ENCODE data around the gene FAM181A. TPM values are rescaled to one million over a fixed set of nuclear protein-coding genes. Genes with fewer than 3 reads are reported as not detected.

Gene FAM181A
- total and polyA plus RNA-seq, 12 donors = not detected

- no peaks in the 10 kb centered on the region for H3K9me3 ChIP-seq
- no peak overlapping the region for H3K4me3 ChIP-seq
- H3K4me1 ChIP-seq = peaks cover 0 to 49% (median 15%) of the 10 kb centered on the region in 9 donors
- peak overlapping the region in 7 of 10 donors; percentile 2 to 74 (median 53) for H3K27ac ChIP-seq
- peaks cover 0 to 8% (median under 1%) of the 10 kb centered on the region in 7 donors for H3K27me3 ChIP-seq
- intact Hi-C loops (cut with DNase I) = loop anchor here in 5 of 10 donors (5.0 to 10.0 kb wide), 2 partner anchors 58 to 190 kb away; no protein-coding TSS in a partner anchor
- 54 to 64% methylated on average over 16 of the region's 16 CpGs for WGBS, 2 donors
- peaks cover 0 to 75% (median 14%) of the 10 kb centered on the region in 9 donors for H3K36me3 ChIP-seq
- no peak for TF ChIP-seq CTCF (IDR thresholded peaks at IDR 0.05)
- no peak for DNase-seq
- ATAC-seq = peak in 7 of 8 donors; percentile 15 to 68 (median 52)
Observed at GRCh38 chr14:93944348-93945069, 17.4 kb downstream of the FAM181A start.

- no peaks in the 10 kb centered on the region for H3K9me3 ChIP-seq
- no peak for TF ChIP-seq CTCF (IDR thresholded peaks at IDR 0.05)
- peaks cover 0 to 80% (median 19%) of the 10 kb centered on the region in 9 donors for H3K36me3 ChIP-seq
- ATAC-seq = peak in 1 of 8 donors; percentile 8
- H3K27me3 ChIP-seq = peaks cover 0 to 3% (median 0%) of the 10 kb centered on the region in 7 donors
- intact Hi-C loops (cut with DNase I) = loop anchor here in 4 of 10 donors (10.0 kb wide), 1 partner anchor 190 kb away; no protein-coding TSS in a partner anchor
- no peak for DNase-seq
- whole genome bisulfite sequencing, 2 donors = 66 to 69% methylated on average over 5 of the region's 5 CpGs
- peaks cover 0 to 45% (median 13%) of the 10 kb centered on the region in 9 donors for H3K4me1 ChIP-seq
- peak overlapping the region in 7 of 10 donors; percentile 2 to 74 (median 53) for H3K27ac ChIP-seq
- no peak overlapping the region for H3K4me3 ChIP-seq
Observed at GRCh38 chr14:93945070-93945399, 17.9 kb downstream of the FAM181A start.

GRCh38 chr14:93946104-93946503, 19.0 kb downstream of the FAM181A start:
- peak in 2 of 8 donors; percentile 57 to 63 for ATAC-seq
- Histone ChIP-seq H3K4me1 (peaks cover 0 to 43% (median 13%) of the 10 kb centered on the region in 9 donors), H3K27ac (peak overlapping the region in 7 of 10 donors; percentile 10 to 60 (median 47)), H3K4me3 (no peak overlapping the region), H3K27me3 (no peaks in the 10 kb centered on the region), H3K36me3 (peaks cover 0 to 82% (median 27%) of the 10 kb centered on the region in 9 donors), H3K9me3 (no peaks in the 10 kb centered on the region)
- no peak for DNase-seq
- intact Hi-C loops (cut with DNase I) = loop anchor here in 4 of 10 donors (10.0 kb wide), 1 partner anchor 189 kb away; no protein-coding TSS in a partner anchor
- 46 to 66% methylated on average over 6 of the region's 6 CpGs for WGBS, 2 donors
- no peak for TF ChIP-seq CTCF (IDR thresholded peaks at IDR 0.05)

- H3K36me3 ChIP-seq = peaks cover 0 to 83% (median 28%) of the 10 kb centered on the region in 9 donors
- H3K4me3 ChIP-seq = no peak overlapping the region
- intact Hi-C loops (cut with DNase I) = loop anchor here in 4 of 10 donors (10.0 kb wide), 1 partner anchor 188 kb away; no protein-coding TSS in a partner anchor
- peak overlapping the region in 8 of 10 donors; percentile 20 to 60 (median 46) for H3K27ac ChIP-seq
- no peak for TF ChIP-seq CTCF (IDR thresholded peaks at IDR 0.05)
- no peaks in the 10 kb centered on the region for H3K27me3 ChIP-seq
- peak in 1 of 8 donors; percentile 4 for ATAC-seq
- H3K9me3 ChIP-seq = no peaks in the 10 kb centered on the region
- H3K4me1 ChIP-seq = peaks cover 0 to 38% (median 13%) of the 10 kb centered on the region in 9 donors
- DNase-seq = no peak
- 71 to 82% methylated on average over 7 of the region's 7 CpGs for WGBS, 2 donors
Observed at GRCh38 chr14:93946541-93947090, 19.5 kb downstream of the FAM181A start.

All from heart right ventricle (tissue), 16 donors.